NCI-H226 (cell line): Measurements from ENCODE around the gene DENND1A.

Experiments
- DNase-seq: peaks from one replicate; pipeline ENCODE4 v3.0.0-alpha.2; 2015

DENND1A gene

DNA sequence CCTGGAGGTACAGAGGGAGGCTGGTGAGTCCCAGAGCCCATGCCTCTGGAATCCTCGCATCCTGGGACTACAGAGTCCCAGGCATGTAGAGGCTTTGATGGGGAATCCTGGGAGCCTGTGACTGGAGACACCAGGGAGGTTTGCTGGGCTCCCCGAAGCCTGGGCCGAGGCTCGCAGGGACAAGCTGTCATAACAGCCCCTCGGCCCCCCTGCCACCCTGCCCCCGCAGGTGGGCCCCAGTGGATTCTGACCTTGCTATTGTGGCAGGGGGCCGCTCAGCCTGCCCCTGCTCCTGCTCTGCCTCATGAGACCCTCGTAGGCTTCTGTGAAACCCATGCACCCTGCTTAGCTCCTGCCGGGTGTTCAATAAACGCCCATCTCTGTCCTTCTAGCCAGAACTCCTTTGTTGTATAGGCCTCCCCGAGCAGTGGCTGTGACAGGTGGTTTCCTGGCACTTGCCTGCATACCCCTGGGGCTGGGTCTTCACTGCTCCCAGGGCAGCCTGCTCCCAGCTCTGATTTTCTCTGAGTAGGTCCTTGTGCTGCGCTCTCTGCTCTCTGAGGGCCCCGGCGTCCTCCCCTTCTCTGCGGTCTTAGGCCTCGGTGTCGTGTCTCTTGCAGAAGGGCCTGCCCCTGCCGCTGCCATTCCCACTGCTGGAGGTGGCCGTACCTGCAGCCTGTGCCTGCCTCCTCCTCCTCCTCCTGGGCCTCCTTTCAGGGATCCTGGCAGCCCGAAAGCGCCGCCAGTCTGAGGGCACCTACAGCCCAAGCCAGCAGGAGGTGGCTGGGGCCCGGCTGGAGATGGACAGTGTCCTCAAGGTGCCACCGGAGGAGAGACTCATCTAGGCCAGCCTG, 553.5 kb downstream of the DENND1A start:
- no peak for DNase-seq

DNA sequence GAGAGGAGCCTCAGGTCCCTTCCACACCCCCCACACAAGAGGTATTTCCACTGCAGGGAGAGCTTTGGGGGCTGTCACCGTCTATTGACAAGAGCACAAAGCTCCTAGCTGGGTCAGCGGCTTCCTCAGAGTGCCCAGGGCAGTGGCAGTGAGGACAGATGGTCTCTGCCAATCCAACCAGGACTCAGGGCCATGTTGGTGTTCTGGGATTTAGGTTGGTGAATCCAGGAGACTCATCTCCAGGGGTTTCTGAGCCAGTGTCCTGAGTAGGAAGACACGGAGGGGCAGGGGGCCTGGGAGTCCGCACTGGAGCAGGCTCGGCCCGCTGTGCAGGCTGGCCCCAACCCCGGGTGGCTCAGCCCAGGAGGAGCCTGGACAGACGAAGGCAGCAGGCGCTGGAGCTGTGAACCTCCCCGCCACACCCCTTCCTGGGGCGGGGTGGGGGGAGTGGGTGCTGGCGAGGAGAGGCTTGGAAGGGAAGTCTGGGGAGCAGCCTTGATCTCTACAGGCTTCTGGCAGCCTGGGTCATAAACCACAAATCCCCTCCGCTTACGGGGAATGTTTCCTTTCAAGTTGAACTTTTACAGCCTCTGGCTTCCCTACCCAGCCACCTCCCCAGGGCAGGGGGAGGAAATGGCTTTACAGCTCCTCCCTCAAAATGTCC, 554.3 kb downstream of the DENND1A start:
- DNase-seq, result peak; percentile 89

DNA sequence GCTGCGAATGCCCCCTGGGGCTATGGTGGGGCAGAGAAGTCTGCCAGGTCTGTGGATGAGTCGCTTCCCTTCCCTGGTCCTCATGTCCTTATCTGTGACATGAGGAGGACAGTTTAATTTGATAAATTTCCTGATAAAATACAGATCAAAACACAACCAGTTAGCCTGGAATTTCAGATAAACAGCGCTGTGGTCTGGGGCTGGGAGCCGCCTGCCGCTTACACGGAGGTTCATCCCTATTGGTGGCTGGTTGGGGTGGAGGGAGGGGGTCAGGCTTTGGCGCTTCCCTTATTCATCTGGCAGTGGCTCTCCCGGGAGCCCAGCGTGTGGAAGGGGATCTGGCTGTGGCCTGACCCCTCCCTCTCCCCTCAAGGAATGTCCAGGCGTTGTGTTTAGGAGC, 556.0 kb downstream of the DENND1A start:
- DNase-seq, result no peak

DNA sequence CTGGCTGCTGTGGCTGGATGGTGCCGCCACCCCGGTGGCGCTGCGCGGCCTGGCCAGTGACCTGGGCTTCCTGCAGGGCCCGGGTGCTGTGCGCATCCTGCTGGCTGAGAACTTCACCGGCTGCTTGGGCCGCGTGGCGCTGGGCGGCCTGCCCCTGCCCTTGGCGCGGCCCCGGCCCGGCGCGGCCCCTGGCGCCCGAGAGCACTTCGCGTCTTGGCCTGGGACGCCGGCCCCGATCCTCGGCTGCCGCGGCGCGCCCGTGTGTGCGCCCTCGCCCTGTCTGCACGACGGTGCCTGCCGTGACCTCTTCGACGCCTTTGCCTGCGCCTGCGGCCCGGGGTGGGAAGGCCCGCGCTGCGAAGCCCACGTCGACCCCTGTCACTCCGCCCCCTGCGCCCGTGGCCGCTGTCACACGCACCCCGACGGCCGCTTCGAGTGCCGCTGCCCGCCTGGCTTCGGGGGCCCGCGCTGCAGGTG, 556.4 kb downstream of the DENND1A start:
- no peak for DNase-seq

DNA sequence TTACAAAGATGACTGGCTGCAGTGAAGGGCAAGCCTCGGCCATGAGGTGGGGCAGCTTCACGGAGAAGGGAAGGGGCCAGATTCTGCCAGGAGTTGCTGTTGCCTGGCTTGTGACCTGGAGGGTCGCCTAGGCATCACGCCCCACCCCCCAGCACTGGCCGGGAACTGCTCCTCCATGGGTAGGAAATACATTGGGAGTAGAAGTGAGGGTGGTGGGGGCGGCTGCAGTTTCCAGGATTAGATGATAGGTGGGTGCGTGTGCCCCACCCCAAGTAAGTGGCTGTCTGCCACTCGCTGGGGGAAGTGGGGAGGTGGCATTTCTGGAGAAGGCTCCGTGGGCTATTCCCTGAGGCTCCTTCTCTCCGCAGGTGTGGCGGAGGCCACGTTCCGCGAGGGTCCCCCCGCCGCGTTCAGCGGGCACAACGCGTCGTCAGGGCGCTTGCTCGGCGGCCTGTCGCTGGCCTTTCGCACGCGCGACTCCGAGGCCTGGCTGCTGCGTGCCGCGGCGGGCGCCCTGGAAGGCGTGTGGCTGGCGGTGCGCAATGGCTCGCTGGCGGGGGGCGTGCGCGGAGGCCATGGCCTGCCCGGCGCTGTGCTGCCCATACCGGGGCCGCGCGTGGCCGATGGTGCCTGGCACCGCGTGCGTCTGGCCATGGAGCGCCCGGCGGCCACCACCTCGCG, 557.0 kb downstream of the DENND1A start:
- DNase-seq, result no peak

DNA sequence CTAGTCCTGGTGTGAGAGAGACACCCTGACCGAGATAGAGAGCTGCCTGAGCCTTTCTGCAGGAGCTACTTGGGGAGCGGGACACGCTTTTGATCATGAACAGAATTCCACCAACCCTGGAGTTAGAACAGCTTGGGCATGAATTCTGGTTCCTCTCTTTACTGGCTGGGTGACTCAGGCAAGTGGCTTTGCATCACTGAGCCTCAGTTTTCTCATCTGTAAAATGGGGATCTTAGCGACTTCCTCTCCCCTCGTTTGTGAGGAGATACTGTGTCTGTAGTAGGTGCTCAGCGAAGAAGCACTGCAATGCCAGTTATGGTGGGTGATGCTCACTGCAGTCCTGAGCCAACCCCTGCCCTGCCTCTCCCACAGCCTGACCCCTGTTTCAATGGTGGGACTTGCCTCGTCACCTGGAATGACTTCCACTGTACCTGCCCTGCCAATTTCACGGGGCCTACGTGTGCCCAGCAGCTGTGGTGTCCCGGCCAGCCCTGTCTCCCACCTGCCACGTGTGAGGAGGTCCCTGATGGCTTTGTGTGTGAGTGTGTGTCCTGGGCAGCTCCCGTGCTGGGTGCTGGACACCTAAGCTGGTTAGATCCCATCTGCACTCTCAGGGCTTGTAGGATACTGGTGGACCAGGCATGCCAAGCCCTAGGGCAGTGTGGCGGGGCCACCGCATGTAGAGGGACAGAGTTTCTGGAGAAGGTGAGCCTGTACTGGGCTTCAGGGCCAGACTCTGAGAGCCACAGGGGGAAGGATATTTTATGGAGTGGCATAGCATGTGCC, 557.9 kb downstream of the DENND1A start:
- DNase-seq, result no peak

DNA sequence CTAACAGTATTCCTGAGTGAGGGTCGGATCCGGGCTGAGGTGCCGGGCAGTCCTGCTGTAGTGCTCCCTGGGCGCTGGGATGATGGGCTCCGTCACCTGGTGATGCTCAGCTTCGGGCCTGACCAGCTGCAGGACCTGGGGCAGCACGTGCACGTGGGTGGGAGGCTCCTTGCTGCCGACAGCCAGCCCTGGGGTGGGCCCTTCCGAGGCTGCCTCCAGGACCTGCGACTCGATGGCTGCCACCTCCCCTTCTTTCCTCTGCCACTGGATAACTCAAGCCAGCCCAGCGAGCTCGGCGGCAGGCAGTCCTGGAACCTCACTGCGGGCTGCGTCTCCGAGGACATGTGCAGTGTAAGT, 558.7 kb downstream of the DENND1A start:
- DNase-seq, result no peak

DNA sequence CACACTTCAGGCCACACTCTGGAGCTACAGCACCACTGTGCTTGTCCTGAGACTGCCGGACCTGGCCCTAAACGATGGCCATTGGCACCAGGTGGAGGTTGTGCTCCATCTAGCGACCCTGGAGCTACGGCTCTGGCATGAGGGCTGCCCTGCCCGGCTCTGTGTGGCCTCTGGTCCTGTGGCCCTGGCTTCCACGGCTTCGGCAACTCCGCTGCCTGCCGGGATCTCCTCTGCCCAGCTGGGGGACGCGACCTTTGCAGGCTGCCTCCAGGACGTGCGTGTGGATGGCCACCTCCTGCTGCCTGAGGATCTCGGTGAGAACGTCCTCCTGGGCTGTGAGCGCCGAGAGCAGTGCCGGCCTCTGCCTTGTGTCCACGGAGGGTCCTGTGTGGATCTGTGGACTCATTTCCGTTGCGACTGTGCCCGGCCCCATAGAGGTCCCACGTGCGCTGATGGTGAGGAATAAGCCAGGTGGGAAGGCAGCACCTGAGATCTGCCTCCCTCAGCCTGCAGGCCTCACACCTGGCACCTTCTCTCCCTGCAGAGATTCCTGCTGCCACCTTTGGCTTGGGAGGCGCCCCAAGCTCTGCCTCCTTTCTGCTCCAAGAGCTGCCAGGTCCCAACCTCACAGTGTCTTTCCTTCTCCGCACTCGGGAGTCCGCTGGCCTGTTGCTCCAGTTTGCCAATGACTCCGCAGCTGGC, 559.2 kb downstream of the DENND1A start:
- DNase-seq, result no peak

DNA sequence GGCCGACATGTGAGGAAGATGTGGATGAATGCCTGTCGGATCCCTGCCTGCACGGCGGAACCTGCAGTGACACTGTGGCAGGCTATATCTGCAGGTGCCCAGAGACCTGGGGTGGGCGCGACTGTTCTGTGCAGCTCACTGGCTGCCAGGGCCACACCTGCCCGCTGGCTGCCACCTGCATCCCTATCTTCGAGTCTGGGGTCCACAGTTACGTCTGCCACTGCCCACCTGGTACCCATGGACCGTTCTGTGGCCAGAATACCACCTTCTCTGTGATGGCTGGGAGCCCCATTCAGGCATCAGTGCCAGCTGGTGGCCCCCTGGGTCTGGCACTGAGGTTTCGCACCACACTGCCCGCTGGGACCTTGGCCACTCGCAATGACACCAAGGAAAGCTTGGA, 559.8 kb downstream of the DENND1A start:
- DNase-seq, result no peak

DNA sequence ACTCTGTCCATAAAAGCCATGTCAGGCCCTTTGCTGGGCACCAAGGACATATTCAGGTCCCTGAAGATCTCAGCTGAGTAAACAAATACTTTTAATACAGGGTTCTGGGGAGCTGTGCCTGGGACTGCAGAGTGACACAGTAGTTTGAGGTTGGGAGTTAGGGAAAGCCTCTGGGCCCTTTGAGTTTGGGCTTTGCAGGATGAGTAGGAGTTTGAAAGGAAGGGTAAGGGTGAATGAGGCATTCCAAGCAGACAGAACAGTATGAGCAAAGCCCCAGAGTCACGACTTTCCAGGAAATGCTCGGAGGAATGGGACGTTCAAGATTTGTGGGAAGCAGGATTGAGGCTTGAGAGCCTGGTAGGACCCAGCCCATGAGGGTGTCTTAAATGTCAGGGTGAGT, 560.6 kb downstream of the DENND1A start:
- DNase-seq, result no peak

DNA sequence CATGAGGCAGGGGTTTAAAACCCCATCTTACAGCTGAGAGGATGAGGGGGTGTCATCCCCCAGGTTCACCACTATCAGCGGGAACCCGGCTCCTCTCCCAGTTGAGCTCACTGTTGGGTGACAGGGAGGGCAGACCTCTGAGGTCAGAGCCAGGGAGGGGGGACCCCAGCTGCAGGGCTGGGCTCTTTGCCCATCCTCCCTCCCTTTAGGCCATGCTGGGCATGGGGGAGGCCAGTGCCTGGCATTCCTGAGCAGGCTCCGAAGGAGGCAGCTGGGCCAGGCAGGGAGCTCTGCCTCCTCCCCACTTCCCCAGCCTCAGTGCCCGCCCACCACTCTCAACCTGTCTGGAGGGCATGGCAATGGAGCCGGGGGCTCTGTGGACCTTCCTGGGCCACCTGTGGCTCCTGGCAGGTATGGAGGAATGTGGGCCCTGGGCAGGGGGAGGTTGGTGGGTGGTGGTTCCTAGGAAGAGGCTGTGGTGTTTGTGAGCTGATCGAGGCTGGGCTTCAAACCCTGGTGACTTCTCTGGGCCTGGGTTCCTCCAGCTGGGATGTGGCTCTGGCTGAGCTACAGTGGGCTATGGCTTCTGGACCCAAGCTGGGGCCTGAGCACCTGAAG, 561.3 kb downstream of the DENND1A start:
- peak; percentile 82 for DNase-seq

DNA sequence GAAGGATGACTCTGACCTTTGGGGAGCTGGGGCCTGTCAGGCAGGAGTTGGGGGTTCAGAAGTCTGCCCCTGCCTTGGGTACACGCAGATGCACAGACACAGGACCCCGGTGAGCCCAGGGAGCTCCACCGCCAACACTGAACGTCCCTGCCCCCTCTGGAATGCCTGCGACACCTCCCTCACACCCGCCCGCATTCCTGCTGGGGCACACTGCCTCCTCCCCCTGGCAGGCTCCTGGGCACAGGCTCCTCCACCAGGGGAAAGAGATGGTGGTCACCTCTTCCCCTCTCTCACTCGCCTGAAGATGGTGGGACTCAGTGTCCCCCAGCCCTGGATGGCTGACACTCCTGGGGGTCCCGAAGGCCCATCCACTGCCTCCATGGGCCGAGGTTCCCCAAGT, 561.9 kb downstream of the DENND1A start:
- peak; percentile 69 for DNase-seq

DNA sequence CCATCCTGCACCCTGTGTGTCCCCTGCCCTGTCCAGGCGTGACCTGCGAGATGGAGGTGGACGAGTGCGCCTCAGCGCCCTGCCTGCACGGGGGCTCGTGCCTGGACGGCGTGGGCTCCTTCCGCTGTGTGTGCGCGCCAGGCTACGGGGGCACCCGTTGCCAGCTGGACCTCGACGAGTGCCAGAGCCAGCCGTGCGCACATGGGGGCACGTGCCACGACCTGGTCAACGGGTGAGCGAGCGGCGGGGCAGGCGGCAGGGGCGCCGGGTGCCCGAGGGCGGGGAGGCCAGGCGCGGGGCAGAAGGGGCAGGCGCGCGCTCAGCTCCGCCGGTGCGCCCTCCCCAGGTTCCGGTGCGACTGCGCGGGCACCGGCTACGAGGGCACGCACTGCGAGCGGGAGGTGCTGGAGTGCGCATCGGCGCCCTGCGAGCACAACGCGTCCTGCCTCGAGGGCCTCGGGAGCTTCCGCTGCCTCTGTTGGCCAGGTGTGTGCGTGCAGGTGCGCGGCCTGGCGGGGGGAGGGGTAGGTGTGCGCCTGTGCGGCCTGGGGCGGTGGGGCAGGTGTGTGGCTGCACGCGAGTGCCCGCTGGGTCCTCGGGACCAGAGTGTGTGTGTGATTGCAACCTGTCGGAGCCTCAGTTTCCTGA, 563.9 kb downstream of the DENND1A start:
- no peak for DNase-seq

DNA sequence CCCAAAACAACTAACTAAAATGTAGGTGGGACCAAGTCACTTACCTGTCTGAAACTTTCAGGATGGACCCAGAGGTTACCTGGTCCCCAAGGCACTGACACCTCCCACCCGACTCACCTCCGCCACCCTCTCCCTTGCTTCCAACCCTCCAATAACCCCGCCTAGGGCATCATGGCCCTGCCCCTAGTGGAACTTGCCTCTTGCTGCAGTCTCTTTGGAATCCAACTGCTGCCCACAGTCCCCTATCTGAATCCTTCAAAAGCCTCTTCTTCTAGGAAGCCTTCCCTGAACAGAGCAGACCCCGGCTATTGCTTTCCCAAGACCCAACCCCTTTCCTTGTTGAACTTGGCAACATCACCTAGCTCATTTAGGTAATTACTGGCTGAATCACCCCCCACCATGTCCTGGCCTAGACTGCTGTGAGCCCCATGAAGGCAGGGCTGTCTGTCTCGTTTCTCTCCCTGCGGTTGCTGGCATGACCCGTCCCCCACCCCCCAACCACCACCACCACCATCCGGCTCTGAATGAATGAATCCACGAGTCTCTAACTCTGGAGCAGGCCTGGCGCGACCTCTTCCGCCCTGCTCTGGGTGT, 564.5 kb downstream of the DENND1A start:
- peak; percentile 24 for DNase-seq

DNA sequence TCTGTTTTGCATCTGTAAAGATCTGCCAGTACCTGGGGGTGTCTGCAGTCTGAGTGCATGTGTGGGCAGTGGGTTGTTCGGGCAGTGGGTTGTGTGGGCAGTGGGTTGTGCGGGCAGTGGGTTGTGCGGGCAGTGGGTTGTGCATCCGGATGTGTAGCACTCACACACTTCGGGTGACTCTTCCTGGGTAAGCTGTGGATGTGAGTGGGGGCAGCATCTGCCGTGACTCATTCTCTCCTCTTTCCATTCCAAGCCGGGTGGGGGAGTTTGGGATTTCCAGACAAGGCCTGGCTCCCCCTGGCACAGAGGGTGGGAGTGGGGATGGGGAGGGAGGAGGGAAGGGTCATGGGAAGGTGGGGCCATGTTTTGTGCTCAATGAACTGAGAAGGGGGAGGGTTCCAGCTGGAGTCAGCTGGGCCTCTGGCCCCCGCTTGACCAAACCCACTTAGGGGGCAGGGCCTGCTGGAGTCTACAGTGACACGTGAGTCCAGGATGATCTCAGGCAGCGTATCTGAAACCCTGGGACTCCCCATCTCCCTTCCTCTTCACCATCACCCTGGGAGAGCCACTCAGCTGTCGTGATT, 565.6 kb downstream of the DENND1A start:
- peak; percentile 99 for DNase-seq

DNA sequence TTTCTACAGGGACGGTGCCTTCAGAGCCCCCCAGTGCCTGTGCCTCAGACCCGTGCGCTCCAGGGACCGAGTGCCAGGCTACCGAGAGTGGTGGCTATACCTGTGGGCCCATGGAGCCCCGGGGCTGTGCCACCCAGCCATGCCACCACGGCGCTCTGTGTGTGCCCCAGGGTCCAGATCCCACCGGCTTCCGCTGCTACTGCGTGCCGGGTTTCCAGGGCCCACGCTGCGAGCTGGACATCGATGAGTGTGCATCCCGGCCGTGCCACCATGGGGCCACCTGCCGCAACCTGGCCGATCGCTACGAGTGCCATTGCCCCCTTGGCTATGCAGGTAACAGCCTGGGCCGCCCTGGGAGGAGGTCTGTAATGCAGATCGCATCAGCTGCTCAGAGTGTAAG, 567.1 kb downstream of the DENND1A start:
- no peak for DNase-seq

DNA sequence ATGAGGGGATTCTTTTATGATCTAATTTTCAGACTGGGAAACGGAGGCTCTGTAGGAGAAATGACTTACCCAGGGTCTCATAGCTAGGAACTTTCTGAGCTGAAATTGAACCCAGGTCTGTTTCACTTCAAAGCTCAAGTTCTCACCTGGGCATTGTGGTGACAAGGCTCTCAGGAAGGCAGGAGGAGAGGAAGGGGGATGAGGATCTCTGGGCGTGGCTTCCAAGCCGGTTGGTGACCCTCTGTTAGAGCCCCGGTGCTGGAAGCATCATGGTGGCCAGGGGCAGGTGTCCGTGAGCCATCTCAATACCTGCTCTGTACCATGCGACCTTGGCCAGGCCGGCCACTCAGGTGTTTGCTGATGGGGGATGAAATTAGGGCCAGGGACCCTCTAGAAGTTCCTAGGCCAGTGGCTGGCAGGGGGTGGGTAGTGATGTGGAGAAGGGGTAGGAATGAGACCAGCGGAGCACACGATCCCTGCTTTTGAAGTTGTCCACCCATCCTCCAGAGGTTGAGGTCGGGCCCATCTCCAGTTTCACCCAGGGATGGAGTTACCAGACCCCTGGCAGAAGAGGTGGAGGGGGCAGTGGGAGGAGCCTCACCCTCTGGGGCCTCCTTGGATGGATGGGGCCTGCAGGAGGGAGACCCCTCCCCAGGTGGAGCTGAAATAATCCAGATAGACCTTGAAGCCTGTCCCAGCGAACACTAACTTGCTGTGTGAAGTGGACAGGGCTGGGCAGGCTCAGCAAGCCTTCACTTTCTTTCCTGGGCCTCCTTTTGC, 568.0 kb downstream of the DENND1A start:
- no peak for DNase-seq

DNA sequence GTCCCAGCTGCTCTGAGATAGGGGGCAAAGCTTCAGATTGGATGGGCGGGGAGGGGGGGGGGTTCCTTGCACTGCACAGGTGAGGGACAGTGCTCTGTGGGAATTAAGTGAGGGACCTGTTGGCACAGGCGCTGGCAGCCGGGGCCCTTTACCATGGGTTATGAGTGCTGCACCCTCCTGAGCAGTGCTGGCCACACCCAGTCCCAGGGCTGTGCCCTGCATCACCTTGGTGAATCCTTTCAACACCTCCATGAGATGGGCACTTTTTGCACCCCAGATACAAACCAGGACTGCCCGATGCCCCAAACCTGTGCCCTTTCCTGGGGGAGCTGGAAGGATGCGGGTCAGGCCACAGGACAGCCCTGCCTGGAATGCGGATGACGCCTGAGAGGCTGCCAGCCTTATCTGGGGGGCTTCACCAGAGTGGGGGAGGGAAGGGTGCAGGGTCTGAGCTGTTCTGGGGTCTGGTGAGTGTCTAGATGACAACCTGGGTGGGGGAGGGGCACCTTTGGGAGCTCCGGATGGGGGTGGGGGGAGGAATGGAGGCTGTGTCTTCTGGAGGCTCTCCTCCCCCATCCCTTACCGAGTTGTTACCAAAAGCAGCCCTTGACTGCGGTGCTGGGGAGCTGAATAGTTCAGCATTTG, 568.7 kb downstream of the DENND1A start:
- DNase-seq, result no peak
